Stimulated activated CD4-positive, alpha-beta T cell treated with anti-CD3 and anti-CD28 coated beads, Interleukin-12 subunit alpha, Interleukin-12 subunit beta, amount 100 ng/mL, for 4 hours (primary cell): Measurements from ENCODE around the gene CA6.
A peak's percentile ranks its signal among the peaks of the same experiment; 100 is the strongest.
"Not testable (repeated sequence)": the region's sequence is repeated elsewhere in the genome, so short reads cannot be mapped to it uniquely, and the experiment has no call there.

Source experiments
- DNase-seq: peaks from one replicate; pipeline ENCODE4 v3.0.0-alpha.2; 2020

The CA6 gene

DNA sequence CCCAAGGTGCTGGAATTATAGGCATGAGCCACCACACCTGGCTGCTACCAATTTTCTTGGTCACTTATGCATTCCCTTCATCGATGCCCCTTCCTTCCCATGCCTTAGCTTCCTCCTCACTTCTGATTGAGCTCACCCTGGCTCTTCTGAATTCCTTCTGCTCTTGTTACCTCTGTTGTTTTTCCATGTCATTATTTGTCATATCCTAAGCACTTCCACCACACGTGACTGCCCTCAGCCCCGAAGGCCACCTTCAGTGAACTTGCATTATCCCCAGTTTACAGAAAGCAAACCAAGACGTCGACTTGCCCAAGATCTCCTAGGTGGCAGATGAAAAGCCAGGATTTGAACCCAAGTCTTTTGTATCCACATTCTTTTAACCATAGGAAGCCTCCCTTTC is 30.7 kb downstream of the CA6 start:
- no peak for DNase-seq

DNA sequence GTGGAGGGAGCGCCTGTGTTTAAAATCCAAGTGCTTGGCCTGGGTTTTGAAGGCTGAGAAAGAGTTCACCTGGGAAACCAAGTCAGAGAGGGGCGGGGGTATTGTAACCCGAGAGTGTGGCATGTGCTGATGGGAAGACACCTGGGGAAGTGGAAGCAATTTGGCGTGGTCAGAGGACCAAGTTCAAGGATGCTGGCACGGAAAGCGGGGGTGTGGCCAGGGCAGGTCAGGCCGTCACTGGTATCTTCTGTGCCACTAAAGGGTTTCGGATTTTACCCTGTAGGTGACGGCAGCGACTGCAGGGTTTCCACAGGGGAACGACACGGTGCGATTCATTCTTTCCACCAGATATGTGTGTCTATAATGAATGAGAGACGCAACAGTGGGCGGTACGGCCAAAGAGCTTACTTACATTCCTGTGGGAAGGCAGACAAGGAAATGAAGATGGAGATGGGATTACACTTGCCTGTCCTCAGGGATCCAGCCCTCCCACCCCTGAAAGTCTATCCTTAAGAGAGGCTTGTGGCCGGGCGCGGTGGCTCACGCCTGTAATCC is 31.3 kb downstream of the CA6 start:
- no peak for DNase-seq

DNA sequence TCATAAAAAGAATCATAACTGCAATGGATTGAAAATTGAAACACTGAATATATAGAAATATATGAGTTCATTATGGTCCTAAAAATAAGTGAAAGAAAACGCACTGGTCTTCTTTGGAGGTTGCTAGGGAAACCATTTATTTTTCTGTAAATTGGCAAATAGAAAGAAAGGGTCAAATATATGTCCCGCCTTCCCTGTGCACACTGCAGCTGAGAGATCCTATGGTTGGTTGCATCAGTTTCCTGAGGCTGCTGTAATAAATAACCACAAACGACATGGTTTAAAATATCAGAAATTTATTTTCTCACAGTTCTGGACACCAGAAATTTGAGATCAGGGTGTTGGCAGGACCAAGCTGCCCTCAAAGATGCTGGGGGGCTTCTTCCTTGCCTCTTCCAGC is 35.0 kb downstream of the CA6 start:
- no peak for DNase-seq

DNA sequence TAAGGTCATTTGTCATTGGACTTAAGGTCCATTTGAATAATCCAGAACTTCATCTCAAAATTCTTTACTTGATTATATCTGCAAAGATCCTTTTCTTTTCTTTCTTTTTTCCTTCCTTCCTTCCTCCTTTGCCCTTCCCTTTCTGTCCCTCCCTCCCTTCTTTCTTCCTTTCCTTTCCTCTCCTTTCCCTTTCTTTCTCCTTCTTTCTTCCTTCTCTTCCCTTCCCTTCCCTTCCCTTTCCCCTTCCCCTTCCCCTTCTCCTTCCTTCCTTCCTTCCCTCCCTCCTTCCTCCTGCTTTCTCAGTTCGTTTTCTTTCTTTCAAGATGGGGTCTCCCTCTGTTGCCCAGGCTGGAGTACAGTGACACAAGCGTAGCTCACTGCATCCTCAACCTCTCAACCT is 35.5 kb downstream of the CA6 start:
- no peak for DNase-seq

DNA sequence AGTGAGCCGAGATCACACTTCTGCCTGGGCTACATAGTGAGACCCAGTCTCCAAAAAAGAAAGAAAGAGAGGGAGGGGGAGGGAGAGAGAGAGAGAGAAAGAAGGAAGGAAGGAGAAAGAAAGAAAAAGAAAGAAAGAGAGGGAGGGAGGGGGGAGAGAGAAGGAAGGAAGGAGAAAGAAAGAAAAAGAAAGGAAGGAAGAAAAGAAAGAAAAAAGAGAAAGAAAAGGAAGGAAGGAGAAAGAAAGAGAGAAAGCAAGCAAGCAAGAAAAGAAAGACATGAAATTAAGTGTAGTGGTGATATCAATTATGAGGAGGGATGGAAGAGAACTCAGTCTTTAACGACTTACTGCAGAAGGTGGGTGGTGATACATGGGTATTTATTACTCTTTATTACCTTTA is 38.5 kb downstream of the CA6 start:
- DNase-seq, result no peak

DNA sequence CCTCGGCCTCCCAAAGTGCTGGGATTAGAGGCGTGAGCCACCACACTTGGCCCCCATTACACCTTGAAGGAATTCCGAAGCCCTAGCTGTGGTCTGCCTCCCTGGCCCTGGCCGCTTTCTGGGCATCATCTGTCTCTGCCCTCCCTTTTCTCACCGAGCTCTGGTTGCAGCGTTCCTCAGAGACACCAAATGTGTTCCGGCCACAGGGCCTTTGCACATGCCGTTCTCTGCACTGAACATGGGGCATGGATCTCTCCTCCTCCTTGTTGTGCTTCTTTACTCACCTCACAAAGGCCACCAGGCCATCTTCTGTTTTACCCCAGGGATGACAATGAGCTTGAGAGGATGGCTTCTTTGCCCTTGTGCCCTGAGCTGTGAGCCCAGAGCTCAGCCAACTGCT is 39.3 kb downstream of the CA6 start:
- no peak for DNase-seq

DNA sequence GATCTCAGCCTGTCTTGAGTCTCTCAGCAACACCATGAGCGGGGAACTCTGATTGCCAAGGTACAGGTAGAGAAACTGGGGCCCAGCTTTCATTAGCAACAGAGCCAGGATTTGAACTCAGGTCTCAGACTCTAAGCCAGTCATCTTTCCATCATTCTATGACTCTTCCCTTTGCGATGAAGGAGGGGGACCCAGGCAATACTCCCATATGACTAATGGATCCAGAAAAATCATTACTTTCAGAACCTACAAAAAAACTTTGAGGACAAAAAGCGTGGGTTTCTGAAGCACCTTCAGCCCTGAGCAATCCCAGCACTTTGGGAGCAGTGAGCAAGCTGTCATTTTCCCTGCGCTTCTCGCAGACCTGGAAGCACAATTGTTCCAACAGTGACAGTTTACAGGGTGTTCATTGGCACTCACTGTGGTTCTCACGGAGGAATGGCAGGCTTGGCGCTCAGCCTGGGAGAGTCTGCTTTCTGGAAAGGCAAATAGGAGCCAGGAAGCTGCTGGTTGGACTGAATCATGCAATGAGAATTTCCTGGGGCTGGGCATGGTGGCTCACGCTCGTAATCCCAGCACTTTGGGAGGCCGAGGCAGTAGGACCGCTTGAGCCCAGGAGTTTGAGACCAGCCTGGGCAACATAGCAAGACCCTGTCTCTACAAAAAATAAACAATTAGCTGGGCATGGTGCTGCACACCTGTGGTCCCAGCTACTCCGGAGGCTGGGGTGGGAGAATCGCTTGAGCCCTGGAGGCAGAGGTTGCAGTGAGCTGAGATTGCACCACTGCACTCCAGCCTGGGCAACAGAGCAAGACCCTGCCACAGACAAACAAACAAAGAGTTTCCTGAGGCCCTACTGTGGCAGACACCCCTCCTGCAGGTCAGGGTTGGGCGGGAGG is 40.5 kb downstream of the CA6 start:
- DNase-seq, result no peak

DNA sequence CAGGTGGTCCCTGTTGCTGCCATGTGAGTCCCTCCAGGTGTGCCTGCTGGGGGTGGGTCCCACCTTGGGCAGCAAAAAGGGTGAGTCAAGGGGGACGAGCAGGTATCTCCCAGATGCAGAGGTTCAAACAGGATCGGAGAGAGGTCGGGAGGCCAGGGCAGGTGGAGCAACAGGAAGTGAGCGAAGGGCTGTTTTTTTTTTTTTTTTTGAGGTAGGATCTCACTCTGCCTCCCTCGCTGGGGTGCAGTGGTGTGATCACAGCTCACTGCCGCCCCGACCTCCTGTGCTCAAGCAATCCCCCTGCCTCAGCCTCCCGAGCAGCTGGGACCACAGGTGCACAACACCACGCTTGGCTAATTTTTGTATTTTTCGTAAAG is 41.1 kb downstream of the CA6 start:
- no peak for DNase-seq

DNA sequence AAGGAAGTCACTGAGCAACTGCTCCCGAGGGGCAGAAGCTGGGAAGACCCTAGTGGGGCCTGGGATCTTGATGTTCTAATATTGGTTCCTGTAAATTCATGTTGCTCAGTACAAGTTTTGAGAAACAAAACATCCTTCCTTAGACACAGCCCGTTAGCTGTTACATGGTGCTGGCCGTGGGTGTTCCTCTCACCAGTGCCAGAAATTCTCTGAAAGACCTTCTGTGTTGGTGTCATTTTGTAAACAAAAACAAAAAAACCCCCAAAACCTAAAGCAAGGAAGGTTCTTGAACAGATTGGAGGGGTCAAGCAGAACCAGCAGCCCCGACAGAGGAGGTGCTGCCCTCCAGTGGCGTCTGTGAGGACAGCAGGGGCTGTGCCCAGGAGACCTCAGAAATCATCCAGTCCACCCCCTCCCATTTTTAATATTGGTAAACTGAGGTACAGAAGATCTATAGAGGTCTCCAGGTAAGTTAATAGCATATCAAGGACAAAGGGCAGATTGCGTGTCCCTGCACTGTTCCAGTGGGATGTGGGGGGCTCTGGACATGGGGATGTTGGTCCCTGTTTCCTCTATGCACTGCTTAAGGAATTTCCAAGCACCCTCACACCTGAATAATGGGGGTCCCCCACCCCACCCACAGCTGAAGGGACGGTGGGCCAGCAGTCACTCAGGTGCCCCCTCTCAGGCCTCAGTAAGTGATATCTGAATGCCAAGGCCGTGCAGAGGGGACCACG is 42.4 kb downstream of the CA6 start:
- peak; percentile 76 for DNase-seq

DNA sequence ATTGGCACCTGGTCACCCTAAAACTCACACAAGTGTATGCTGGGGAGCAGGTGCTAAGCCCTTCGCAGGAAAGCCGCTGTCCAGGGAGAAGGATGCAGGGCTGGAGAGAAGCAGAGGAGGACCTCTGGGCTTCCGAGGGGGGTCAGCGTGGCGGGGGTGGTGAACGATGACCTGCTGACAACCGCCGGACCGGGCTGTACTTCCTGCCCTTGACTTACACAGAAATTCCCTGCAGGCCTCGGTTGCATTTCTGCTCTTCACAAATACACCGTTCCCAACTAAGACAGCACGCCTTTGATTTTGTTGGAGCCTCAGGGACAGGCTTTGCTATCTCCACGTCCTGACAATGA is 42.9 kb downstream of the CA6 start:
- no peak for DNase-seq

DNA sequence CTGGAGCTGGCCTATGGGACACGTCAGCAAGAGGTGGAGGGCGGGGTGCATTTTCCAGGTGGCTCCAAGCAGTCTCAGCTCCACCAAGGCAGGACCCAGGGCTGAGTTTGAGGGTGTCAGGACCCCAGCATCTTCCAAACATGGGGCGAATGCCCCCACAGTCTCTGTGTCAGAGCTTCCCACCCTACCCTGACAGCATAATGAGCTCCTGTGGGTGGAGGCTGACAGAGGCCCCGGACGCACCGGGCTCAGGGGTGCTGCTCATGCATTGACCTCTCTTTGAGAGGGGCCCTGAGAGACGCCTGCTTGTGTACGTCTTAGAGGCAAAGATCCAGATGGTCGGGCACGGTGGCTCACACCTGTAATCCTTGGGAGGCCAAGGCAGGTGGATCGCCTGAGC is 43.4 kb downstream of the CA6 start:
- no peak for DNase-seq

DNA sequence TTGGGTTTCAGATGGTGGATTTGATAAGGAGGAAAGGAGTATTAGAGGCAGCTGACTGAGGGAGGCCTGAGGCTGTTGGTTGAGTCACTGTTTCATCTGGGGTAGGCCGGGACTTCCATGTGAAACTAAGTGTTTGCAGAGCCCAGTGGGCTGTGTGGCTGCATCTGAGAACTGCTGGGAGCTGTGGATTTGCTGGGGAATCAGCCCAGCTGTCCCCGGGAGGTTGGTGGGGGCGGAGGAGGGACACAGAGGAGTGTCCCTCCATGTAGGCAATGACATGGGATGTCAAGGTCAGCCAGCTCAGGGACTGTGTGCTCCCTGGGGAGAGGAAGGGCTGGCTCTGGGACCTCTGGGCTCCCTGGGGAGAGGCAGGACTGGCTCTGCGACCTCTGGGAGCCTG is 44.2 kb downstream of the CA6 start:
- no peak for DNase-seq

DNA sequence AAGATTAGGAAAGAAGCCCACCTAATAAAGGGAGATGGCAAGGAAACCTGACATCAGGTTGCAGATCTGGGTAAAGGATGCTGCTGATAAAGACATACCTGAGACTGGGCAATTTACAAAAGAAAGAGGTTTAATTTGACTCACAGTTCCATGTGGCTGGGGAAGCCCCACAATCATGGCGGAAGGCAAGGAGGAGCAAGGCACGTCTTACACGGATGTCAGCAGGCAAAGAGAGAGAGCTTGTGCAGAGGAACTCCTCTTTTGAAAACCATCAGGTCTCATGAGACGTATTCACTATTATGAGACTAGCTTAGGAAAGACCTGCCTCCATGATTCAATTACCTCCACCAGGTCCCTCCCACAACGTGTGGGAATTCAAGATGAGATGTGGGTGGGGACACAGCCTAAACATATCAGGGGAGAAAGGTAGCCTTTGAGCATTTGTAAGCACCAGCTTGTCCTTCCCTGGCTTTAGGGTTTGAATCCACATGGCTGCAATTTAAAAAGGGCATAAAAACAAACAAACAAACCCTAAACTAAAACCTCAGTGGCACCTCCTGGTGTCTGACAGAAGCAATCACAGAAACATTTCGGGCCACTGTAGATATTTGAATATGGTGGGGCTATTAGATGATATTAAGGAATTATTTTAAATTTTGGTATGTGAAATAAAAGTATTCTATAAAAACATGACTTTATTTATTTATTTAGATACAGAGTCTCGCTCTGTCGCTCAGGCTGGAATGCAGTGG is 47.4 kb downstream of the CA6 start:
- no peak for DNase-seq

DNA sequence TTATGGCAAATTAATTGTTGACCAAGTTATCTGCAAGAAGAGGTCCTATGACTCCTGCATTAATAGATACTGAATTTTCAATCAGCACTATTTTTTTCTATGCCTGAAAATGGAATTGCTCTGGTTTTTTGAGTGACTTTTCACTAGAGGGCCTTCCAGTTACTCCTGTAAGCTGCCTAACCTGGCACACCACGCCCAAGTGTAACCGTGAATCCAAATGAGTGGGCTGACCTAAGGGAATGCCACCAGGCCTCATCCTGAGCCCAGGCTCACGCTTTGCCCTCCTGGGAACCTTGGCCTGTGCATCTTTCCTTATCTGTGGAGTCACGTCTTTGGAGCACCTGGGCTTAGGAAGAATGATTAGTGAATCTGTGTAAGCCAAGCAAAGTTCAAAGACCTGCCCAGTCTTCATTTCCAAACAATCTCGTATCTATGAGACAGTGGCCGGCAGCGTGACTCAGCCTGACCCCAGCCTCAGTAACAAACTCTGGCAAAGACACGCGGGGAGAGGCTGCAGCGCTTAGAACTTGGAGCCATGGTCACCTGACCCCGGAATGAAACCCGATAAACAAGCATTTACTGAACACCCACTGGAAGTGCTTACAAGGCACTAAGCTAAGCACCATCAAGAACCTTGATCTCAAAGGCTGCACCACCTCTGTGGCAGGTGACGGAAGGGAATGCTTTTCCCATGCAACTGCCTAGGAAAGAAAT is 48.5 kb downstream of the CA6 start:
- DNase-seq, result not testable (repeated sequence)

DNA sequence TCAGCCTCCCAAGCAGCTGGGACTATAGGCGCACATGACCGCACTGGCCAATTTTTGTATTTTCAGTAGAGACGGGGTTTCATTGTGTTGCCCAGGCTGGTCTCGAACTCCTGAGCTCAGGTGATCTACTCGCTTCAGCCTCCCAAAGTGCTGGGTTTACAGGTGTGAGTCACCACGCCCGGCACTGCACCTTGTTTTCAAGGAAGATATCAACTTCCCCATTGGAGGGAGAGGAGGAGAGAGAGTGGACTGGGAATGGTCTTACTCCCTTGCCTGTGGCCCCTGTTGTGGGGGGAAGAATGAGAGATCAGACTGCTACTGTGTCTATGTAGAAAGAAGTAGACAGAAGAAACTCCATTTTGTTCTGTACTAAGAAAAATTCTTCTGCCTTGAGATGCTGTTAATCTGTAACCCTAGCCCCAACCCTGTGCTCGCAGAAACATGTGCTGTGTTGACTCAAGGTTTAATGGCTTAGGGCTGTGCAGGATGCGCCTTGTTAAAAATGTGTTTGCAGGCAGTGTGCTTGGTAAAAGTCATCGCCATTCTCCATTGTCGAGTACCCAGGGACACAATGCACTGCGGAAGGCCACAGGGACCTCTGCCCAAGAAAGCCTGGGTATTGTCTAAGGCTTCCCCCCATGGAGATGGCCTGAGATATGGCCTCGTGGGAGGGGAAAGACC is 56.0 kb downstream of the CA6 start:
- DNase-seq, result not testable (repeated sequence)

DNA sequence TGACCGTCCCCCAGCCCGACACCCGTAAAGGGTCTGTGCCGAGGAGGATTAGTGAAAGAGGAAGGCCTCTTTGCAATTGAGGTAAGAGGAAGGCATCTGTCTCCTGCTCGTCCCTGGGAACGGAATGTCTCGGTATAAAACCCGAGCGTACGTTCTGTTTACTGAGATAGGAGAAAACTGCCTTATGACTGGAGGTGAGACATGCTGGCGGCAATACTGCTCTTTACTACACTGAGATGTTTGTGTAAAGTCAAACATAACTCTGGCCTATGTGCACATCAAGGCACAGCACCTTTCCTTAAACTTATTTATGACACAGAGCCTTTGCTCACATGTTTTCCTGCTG is 56.5 kb downstream of the CA6 start:
- DNase-seq, result not testable (repeated sequence)

DNA sequence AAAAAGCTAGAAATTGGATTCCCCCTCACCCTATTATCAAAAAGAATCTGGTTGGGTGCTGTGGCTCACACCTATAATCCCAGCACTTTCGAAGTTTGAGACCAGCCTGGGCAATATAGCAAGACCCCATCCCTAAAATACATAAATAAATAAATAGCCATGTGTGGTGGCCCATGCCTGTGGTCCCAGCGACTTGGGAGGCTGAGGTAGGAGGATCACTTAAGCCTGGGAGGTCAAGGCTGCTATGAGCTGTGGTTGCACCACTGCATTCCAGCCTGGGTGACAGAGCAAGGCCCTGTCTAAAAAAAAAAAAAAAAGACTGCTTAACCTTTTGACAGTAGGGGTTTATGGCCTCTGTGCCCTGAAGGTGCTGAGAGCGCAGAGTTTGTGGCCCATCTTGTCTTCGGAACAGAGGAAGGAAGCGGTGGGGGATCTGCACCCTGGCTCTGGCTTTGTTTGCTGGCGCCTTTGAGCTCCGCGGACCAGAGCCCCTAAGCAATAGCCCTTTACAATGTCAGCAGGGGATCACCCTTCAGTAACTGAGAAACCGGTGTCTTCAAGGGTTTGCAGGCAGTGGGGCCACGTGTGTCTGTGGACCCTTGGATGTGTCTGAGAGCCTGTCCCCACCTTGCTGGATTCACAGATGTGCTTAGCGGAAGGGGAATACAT is 58.5 kb downstream of the CA6 start:
- DNase-seq, result no peak

DNA sequence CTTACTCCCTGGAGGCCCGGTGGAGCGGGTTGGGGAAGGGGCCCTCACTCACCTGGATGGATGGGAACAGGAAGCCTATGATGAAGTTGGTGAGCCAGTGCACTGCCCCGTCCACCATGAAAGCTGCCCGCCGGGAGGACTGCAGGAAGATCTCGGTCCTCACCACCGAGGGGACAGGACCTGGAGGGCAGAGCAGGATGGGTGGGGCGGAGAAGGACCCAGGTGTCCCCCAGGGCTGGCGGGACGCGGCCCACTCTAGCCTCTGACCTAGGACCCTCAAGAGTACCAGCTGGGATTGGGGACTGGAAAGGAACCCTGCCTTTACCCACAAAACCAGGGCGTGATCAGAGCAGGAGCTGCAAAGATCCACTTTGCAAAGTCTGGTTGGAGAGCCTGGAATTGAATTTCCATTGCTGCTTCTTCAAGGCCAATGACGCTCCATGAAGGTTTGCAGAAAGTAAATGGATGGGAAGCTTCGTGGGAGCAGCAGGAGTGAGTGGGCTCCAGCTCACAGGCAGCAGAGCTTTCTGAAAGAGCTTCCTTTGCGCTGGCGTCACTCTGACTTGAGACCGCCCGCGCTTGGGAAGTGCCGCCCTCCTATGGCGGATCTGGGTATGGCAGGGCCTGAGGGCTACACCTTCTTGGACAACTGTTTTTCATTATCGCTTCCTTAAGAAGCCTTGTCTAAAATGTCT is 59.2 kb downstream of the CA6 start:
- peak; percentile 84 for DNase-seq

DNA sequence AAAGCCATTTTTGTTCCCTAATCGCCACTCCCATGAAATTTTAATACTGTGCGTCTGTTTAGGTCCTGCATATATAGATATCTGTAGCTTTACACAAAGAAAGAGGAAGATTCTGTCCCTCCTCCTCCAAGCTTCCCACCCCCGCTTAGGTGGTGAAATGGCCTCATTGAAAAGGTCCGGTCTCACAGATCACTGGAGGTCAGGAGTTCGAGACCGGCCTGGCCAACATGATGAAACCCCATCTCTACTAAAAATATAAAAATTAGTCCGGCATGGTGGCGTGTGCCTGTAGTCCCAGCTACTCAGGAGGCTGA is 59.7 kb downstream of the CA6 start:
- no peak for DNase-seq

DNA sequence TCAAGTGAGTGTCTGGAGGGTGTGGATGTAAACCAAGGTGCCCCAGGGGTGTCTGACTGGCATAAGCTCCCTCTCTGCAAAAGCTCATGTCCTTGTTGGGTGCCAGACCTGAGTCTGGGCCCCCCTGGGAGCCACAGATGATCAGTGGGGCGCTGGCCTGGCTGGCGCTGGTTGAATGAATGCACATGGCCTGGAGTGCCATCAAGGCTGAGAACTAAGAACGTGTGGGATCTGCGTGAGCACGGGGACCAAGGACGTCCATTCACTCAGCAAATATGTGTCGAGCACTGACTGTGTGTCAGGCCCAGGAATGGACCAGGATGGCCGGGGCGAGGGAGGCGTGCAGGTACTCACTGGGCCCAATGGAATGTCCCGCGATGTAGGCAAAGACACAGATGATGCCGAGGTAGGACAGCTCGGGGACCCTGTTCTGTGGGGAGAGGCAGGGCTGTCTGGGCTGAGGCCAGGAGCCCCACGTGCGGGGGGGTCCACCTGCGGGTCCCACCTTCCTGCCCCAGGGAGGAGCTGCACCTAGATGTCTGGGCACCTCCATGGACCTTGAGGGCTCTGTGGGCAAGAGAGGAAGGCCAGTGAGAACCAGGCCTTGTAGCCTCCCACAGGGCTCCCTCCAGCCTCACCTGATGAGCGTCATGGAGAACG is 61.4 kb downstream of the CA6 start:
- DNase-seq, result no peak

DNA sequence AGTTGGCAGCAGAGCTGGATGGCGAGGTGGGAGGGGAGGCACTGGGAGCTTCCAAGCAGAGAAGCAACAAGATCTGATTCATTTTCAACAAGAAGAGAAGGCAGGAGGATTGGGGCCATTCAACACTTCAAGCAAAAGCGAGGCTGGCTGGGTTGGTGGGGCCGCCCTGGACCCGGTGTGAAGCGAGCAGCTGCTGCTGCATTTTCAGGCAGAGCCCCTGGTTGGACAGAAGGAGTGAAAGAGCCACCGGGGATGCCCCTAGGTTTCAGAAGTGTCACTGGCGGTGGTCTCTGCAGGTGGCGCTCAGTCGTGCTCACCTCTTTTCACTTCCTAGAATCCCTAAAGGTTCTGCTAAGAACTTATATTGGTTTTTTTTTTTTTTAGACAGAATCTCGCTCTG is 62.6 kb downstream of the CA6 start:
- no peak for DNase-seq
